HepG2 (cell line): ENCODE data around the gene PHLPP2. TPM values are rescaled to one million over a fixed set of nuclear protein-coding genes. Genes with fewer than 3 reads are reported as not detected.

Experiments
- ARID2 ChIP-seq: sonication (generic); formaldehyde crosslinking; IDR thresholded peaks from 2 replicates; pipeline ENCODE4 v1.8.1; 2022; ENCODE audit warnings: mild to moderate bottlenecking, missing genetic modification reagents, borderline replicate concordance
- RBFOX2 ChIP-seq: fragments of 200-400 bp; formaldehyde crosslinking; IDR thresholded peaks from 2 replicates; pipeline ENCODE4 v1.6.1; 2017; ENCODE audit warnings: low read depth, mild to moderate bottlenecking, low read length
- SRF ChIP-seq: IDR thresholded peaks from 2 replicates; pipeline ENCODE4 v1.6.1; 2011; ENCODE audit warnings: mild to moderate bottlenecking, low read depth, low read length, moderate library complexity
- polyA plus RNA-seq, 8 experiments: library from polyadenylated mRNA; depleted of rRNA in 3 of 8; stranded (reverse) in 7 of 8; unstranded in 1 of 8; fragments of >200 nt; fragmentation: Illumina TruSeq in 4 of 8; extraction: Trizol in 4 of 8; gene quantifications; 2 replicates each; pipeline versions ENCODE4 v1.2.1 to v1.2.3, GENCODE V29; 2011 to 2016; ENCODE audit warnings: low read depth in 4 of 8, missing spikeins in 1 of 8, mixed read lengths in 1 of 8; ENCODE audit not compliant: insufficient read depth in 1 of 8
- total RNA-seq, 5 experiments: library from RNA; depleted of rRNA; stranded (reverse); fragments of >200 nt; fragmentation: Illumina TruSeq; extraction: Trizol; gene quantifications; 2 replicates each; pipeline ENCODE4 v1.2.3, GENCODE V29; 2016; ENCODE audit warnings: low read depth in 1 of 5
- TF ChIP-seq, protein P1 (sequence below): sonication (generic); formaldehyde crosslinking; IDR thresholded peaks from 2 replicates; pipeline ENCODE4 v1.8.1; 2023; ENCODE audit warnings: mild to moderate bottlenecking, missing genetic modification reagents
- TF ChIP-seq, protein P2 (sequence below), 2 experiments: sonication (generic) in 1 of 2; formaldehyde crosslinking in 1 of 2; IDR thresholded peaks; 2 replicates each; pipeline versions ENCODE4 v1.4.0 to v1.6.1; 2018 to 2020; ENCODE audit warnings: missing genetic modification reagents in 2 of 2, borderline replicate concordance in 1 of 2, low read depth in 1 of 2, mild to moderate bottlenecking in 1 of 2, missing biosample characterization in 1 of 2
- TF ChIP-seq, protein P3 (sequence below): sonication (generic); formaldehyde crosslinking; IDR thresholded peaks from 2 replicates; pipeline ENCODE4; 2020; ENCODE audit warnings: missing genetic modification reagents, mild to moderate bottlenecking, borderline replicate concordance
- TF ChIP-seq, protein P4 (sequence below): sonication (generic); formaldehyde crosslinking; IDR thresholded peaks from 2 replicates; pipeline ENCODE4 v1.5.0; 2020; ENCODE audit warnings: mild to moderate bottlenecking, missing genetic modification reagents, moderate library complexity
- TF ChIP-seq, protein P5 (sequence below): sonication (generic); formaldehyde crosslinking; IDR thresholded peaks from 2 replicates; pipeline ENCODE4 v1.4.0; 2020; ENCODE audit warnings: mild to moderate bottlenecking, low read depth, missing genetic modification reagents
- TF ChIP-seq, protein P6 (sequence below): IDR thresholded peaks from 2 replicates; pipeline ENCODE4 v1.6.1; 2016; ENCODE audit warnings: missing compliant biosample characterization, missing genetic modification reagents, borderline replicate concordance
- TF ChIP-seq, protein P7 (sequence below): IDR thresholded peaks from 2 replicates; pipeline ENCODE4 v1.4.0; 2020; ENCODE audit warnings: mild to moderate bottlenecking, missing genetic modification reagents

PHLPP2 gene
- total and polyA plus RNA-seq, 2 of the 13 experiments (the other 11 are each of a cell fraction or from before 2014, with no cell fraction given) = 8.9 TPM

DNA sequence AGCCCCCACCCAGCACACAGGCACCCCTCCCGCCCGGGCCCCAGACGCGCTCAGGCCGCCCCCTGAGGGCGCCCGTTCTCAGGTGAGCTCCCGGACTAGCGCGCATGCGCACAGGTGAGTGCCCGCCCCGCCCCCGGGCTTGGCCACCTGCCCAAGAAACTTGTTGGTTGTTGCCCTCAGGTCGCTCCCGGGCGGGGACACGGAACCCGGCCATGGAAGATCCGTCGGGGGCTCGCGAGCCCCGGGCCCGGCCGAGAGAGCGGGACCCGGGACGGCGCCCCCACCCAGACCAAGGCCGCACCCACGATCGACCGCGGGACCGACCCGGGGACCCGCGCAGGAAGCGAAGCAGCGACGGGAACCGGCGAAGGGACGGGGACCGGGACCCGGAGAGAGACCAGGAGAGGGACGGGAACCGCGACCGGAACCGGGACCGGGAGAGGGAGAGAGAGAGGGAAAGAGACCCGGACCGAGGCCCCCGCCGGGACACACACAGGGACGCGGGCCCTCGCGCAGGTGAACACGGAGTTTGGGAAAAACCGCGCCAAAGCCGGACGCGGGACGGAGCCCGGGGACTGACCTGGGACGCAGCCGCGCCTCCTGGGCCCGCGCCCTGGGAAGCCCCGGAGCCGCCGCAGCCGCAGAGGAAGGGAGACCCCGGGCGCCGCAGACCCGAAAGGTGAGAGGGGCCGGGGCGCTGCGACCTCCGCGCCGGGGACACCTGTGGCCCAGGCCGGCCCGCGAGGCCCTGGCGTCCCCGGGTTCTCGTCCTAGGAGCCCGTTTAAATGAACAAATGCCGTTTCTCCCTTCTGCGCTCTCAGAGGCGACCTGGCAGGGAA lies 98.3 kb downstream of the PHLPP2 start, which contains the start of gene MARVELD3 (continued):
- 0 out of 2 replicates have a peak, but pooled peaks have one; percentile 63 for TF ChIP-seq ARID2 (CRISPR knock-in tag)
- TF ChIP-seq, protein P1, sequence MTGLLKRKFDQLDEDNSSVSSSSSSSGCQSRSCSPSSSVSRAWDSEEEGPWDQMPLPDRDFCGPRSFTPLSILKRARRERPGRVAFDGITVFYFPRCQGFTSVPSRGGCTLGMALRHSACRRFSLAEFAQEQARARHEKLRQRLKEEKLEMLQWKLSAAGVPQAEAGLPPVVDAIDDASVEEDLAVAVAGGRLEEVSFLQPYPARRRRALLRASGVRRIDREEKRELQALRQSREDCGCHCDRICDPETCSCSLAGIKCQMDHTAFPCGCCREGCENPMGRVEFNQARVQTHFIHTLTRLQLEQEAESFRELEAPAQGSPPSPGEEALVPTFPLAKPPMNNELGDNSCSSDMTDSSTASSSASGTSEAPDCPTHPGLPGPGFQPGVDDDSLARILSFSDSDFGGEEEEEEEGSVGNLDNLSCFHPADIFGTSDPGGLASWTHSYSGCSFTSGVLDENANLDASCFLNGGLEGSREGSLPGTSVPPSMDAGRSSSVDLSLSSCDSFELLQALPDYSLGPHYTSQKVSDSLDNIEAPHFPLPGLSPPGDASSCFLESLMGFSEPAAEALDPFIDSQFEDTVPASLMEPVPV (CRISPR knock-in tag) = peak; percentile 34; the same call in 1 of the 2 replicates
- TF ChIP-seq, protein P2, sequence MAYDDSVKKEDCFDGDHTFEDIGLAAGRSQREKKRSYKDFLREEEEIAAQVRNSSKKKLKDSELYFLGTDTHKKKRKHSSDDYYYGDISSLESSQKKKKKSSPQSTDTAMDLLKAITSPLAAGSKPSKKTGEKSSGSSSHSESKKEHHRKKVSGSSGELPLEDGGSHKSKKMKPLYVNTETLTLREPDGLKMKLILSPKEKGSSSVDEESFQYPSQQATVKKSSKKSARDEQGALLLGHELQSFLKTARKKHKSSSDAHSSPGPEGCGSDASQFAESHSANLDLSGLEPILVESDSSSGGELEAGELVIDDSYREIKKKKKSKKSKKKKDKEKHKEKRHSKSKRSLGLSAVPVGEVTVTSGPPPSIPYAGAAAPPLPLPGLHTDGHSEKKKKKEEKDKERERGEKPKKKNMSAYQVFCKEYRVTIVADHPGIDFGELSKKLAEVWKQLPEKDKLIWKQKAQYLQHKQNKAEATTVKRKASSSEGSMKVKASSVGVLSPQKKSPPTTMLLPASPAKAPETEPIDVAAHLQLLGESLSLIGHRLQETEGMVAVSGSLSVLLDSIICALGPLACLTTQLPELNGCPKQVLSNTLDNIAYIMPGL (CRISPR knock-in tag; IDR thresholded peaks at IDR 0.05; ENCODE audit: borderline replicate concordance in 1 of 2, low read depth in 1 of 2) = peak; percentile 64 to 95; a peak in 3 of 4 replicates
- TF ChIP-seq, protein P3, sequence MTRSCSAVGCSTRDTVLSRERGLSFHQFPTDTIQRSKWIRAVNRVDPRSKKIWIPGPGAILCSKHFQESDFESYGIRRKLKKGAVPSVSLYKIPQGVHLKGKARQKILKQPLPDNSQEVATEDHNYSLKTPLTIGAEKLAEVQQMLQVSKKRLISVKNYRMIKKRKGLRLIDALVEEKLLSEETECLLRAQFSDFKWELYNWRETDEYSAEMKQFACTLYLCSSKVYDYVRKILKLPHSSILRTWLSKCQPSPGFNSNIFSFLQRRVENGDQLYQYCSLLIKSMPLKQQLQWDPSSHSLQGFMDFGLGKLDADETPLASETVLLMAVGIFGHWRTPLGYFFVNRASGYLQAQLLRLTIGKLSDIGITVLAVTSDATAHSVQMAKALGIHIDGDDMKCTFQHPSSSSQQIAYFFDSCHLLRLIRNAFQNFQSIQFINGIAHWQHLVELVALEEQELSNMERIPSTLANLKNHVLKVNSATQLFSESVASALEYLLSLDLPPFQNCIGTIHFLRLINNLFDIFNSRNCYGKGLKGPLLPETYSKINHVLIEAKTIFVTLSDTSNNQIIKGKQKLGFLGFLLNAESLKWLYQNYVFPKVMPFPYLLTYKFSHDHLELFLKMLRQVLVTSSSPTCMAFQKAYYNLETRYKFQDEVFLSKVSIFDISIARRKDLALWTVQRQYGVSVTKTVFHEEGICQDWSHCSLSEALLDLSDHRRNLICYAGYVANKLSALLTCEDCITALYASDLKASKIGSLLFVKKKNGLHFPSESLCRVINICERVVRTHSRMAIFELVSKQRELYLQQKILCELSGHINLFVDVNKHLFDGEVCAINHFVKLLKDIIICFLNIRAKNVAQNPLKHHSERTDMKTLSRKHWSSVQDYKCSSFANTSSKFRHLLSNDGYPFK = peak; percentile 47; the same call in 1 of the 2 replicates
- TF ChIP-seq, protein P4, sequence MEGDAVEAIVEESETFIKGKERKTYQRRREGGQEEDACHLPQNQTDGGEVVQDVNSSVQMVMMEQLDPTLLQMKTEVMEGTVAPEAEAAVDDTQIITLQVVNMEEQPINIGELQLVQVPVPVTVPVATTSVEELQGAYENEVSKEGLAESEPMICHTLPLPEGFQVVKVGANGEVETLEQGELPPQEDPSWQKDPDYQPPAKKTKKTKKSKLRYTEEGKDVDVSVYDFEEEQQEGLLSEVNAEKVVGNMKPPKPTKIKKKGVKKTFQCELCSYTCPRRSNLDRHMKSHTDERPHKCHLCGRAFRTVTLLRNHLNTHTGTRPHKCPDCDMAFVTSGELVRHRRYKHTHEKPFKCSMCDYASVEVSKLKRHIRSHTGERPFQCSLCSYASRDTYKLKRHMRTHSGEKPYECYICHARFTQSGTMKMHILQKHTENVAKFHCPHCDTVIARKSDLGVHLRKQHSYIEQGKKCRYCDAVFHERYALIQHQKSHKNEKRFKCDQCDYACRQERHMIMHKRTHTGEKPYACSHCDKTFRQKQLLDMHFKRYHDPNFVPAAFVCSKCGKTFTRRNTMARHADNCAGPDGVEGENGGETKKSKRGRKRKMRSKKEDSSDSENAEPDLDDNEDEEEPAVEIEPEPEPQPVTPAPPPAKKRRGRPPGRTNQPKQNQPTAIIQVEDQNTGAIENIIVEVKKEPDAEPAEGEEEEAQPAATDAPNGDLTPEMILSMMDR (CRISPR knock-in tag) = peak; percentile 61
- TF ChIP-seq, protein P5, sequence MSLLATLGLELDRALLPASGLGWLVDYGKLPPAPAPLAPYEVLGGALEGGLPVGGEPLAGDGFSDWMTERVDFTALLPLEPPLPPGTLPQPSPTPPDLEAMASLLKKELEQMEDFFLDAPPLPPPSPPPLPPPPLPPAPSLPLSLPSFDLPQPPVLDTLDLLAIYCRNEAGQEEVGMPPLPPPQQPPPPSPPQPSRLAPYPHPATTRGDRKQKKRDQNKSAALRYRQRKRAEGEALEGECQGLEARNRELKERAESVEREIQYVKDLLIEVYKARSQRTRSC (CRISPR knock-in tag) = no peak
- no peak for TF ChIP-seq SRF
- TF ChIP-seq, protein P6, sequence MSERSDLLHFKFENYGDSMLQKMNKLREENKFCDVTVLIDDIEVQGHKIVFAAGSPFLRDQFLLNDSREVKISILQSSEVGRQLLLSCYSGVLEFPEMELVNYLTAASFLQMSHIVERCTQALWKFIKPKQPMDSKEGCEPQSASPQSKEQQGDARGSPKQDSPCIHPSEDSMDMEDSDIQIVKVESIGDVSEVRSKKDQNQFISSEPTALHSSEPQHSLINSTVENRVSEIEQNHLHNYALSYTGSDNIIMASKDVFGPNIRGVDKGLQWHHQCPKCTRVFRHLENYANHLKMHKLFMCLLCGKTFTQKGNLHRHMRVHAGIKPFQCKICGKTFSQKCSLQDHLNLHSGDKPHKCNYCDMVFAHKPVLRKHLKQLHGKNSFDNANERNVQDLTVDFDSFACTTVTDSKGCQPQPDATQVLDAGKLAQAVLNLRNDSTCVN (CRISPR knock-in tag) = 0 out of 2 replicates have a peak, but pooled peaks have one; percentile 32
- TF ChIP-seq RBFOX2 = peak; percentile 79
- TF ChIP-seq, protein P7, sequence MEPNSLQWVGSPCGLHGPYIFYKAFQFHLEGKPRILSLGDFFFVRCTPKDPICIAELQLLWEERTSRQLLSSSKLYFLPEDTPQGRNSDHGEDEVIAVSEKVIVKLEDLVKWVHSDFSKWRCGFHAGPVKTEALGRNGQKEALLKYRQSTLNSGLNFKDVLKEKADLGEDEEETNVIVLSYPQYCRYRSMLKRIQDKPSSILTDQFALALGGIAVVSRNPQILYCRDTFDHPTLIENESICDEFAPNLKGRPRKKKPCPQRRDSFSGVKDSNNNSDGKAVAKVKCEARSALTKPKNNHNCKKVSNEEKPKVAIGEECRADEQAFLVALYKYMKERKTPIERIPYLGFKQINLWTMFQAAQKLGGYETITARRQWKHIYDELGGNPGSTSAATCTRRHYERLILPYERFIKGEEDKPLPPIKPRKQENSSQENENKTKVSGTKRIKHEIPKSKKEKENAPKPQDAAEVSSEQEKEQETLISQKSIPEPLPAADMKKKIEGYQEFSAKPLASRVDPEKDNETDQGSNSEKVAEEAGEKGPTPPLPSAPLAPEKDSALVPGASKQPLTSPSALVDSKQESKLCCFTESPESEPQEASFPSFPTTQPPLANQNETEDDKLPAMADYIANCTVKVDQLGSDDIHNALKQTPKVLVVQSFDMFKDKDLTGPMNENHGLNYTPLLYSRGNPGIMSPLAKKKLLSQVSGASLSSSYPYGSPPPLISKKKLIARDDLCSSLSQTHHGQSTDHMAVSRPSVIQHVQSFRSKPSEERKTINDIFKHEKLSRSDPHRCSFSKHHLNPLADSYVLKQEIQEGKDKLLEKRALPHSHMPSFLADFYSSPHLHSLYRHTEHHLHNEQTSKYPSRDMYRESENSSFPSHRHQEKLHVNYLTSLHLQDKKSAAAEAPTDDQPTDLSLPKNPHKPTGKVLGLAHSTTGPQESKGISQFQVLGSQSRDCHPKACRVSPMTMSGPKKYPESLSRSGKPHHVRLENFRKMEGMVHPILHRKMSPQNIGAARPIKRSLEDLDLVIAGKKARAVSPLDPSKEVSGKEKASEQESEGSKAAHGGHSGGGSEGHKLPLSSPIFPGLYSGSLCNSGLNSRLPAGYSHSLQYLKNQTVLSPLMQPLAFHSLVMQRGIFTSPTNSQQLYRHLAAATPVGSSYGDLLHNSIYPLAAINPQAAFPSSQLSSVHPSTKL (CRISPR knock-in tag) = peak; percentile 15; the same call in 1 of the 2 replicates
